ENCODE results near the gene ZNF569.

DNA sequence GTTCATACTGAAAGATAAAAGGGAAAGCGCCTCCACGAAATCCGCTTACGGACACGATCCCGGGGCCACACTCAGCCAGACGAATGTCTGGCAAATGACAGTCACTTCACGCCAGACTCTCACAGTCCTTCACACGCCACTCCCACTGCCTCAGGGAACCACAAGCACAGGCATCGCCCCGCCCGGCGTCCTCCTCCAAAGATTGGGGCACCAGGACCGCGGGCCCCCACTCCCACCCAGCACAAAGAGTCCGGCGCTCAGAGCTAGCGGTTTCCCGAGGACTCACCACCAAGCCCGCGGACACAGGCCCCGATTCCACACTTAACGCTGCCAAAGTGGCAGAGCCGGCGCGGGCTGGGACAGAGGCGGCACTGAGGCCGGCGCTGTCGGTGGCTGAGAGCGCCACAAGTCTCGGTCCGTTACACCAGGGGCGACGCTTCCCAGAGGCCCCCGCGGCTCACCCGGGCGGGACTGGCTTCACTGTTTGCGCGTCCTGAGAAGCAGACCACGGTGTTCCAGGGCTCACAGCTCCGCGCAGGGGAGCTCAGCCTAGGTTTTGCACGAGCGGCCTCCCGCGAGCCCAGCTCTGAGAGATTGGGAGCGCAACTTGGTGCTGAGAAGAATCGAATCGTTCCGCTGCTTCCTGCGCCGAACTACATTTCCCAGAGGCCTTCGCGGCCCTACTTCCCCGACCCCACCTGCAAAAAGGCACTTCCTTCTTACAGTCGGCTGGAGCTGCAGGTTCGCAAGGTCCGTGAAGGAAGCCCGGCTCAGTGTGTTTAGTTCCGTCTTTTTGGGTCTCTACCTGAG, at the start of gene ZNF569:
- TF ChIP-seq, protein P1, sequence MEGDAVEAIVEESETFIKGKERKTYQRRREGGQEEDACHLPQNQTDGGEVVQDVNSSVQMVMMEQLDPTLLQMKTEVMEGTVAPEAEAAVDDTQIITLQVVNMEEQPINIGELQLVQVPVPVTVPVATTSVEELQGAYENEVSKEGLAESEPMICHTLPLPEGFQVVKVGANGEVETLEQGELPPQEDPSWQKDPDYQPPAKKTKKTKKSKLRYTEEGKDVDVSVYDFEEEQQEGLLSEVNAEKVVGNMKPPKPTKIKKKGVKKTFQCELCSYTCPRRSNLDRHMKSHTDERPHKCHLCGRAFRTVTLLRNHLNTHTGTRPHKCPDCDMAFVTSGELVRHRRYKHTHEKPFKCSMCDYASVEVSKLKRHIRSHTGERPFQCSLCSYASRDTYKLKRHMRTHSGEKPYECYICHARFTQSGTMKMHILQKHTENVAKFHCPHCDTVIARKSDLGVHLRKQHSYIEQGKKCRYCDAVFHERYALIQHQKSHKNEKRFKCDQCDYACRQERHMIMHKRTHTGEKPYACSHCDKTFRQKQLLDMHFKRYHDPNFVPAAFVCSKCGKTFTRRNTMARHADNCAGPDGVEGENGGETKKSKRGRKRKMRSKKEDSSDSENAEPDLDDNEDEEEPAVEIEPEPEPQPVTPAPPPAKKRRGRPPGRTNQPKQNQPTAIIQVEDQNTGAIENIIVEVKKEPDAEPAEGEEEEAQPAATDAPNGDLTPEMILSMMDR (IDR thresholded peaks at IDR 0.05; ENCODE audit: control extremely low read depth in 1 of 3, insufficient read depth in 1 of 3, low read depth in 1 of 3, low read length in 3 of 3) = peak in 1 of 3 experiments; percentile 14; a peak in 1 of 4 replicates
- no peak for TF ChIP-seq RFX5 (IDR thresholded peaks at IDR 0.05; ENCODE audit: borderline replicate concordance, low read depth, low read length)
- TF ChIP-seq POLR2AphosphoS5 (IDR thresholded peaks at IDR 0.05; ENCODE audit: low read depth, low read length) = no peak
- TF ChIP-seq, protein P2, sequence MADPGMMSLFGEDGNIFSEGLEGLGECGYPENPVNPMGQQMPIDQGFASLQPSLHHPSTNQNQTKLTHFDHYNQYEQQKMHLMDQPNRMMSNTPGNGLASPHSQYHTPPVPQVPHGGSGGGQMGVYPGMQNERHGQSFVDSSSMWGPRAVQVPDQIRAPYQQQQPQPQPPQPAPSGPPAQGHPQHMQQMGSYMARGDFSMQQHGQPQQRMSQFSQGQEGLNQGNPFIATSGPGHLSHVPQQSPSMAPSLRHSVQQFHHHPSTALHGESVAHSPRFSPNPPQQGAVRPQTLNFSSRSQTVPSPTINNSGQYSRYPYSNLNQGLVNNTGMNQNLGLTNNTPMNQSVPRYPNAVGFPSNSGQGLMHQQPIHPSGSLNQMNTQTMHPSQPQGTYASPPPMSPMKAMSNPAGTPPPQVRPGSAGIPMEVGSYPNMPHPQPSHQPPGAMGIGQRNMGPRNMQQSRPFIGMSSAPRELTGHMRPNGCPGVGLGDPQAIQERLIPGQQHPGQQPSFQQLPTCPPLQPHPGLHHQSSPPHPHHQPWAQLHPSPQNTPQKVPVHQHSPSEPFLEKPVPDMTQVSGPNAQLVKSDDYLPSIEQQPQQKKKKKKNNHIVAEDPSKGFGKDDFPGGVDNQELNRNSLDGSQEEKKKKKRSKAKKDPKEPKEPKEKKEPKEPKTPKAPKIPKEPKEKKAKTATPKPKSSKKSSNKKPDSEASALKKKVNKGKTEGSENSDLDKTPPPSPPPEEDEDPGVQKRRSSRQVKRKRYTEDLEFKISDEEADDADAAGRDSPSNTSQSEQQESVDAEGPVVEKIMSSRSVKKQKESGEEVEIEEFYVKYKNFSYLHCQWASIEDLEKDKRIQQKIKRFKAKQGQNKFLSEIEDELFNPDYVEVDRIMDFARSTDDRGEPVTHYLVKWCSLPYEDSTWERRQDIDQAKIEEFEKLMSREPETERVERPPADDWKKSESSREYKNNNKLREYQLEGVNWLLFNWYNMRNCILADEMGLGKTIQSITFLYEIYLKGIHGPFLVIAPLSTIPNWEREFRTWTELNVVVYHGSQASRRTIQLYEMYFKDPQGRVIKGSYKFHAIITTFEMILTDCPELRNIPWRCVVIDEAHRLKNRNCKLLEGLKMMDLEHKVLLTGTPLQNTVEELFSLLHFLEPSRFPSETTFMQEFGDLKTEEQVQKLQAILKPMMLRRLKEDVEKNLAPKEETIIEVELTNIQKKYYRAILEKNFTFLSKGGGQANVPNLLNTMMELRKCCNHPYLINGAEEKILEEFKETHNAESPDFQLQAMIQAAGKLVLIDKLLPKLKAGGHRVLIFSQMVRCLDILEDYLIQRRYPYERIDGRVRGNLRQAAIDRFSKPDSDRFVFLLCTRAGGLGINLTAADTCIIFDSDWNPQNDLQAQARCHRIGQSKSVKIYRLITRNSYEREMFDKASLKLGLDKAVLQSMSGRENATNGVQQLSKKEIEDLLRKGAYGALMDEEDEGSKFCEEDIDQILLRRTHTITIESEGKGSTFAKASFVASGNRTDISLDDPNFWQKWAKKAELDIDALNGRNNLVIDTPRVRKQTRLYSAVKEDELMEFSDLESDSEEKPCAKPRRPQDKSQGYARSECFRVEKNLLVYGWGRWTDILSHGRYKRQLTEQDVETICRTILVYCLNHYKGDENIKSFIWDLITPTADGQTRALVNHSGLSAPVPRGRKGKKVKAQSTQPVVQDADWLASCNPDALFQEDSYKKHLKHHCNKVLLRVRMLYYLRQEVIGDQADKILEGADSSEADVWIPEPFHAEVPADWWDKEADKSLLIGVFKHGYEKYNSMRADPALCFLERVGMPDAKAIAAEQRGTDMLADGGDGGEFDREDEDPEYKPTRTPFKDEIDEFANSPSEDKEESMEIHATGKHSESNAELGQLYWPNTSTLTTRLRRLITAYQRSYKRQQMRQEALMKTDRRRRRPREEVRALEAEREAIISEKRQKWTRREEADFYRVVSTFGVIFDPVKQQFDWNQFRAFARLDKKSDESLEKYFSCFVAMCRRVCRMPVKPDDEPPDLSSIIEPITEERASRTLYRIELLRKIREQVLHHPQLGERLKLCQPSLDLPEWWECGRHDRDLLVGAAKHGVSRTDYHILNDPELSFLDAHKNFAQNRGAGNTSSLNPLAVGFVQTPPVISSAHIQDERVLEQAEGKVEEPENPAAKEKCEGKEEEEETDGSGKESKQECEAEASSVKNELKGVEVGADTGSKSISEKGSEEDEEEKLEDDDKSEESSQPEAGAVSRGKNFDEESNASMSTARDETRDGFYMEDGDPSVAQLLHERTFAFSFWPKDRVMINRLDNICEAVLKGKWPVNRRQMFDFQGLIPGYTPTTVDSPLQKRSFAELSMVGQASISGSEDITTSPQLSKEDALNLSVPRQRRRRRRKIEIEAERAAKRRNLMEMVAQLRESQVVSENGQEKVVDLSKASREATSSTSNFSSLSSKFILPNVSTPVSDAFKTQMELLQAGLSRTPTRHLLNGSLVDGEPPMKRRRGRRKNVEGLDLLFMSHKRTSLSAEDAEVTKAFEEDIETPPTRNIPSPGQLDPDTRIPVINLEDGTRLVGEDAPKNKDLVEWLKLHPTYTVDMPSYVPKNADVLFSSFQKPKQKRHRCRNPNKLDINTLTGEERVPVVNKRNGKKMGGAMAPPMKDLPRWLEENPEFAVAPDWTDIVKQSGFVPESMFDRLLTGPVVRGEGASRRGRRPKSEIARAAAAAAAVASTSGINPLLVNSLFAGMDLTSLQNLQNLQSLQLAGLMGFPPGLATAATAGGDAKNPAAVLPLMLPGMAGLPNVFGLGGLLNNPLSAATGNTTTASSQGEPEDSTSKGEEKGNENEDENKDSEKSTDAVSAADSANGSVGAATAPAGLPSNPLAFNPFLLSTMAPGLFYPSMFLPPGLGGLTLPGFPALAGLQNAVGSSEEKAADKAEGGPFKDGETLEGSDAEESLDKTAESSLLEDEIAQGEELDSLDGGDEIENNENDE (IDR thresholded peaks at IDR 0.05; ENCODE audit: insufficient replicate concordance, low read length) = no peak
- no peak for TF ChIP-seq TEAD4 (IDR thresholded peaks at IDR 0.05; ENCODE audit: low read depth, low read length)
- TF ChIP-seq YY1 (IDR thresholded peaks at IDR 0.05; ENCODE audit: low read depth, low read length) = peak; percentile 70; the same call in 1 of the 2 replicates

Measured in H1 (cell line).